Spleen (tissue), 7 donors: ENCODE measurements around the gene AZU1.

ENCODE experiments used
- POLR2A ChIP-seq, 3 donors: fragments of 450-650 bp; IDR thresholded peaks; one replicate each; pipeline ENCODE4 v1.5.1; 2017; ENCODE audit warnings: antibody characterized with exemption in 3 of 3, mild to moderate bottlenecking in 1 of 3
- TF ChIP-seq, protein P1 (sequence below), 11 experiments: fragments of 200-600 bp in 7 of 11; fragments of 450-650 bp in 4 of 11; sonication (generic) in 4 of 11; IDR thresholded peaks in 8 of 11; conservative IDR thresholded peaks in 3 of 11; 1 replicate in 7 of 11; 2 replicates in 4 of 11; pipeline versions ENCODE4 v1.4.0 to v1.8.0; 2016 to 2021; ENCODE audit warnings: antibody characterized with exemption in 11 of 11, inconsistent platforms in 4 of 11, mild to moderate bottlenecking in 1 of 11
- donor health status: DM: no; HTN: no; CAD: no; lungs with moderate emphysema.
- donor health status: DM: no; HTN: no; CAD: no.
- donor health status: DM: no; HTN: no; CAD: no.

DNA sequence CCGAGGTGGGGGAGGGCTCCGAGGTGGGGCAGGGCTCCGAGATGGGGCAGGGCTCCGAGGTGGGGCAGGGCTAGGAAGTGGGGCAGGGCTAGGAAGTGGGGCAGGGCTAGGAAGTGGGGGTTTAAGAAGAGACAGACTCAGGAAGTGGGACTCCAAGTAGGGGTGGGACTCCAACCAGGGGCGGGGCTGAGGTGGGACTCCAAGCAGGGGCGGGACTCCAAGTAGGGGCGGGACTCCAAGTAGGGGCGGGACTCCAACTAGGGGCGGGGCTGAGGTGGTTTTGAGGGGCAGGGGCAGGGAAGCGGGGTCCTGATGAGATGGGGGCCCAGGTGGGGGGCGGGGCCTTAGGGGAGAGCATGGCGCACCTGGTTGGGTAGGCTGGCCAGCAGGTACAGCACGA is 45.4 kb downstream of the AZU1 start:
- TF ChIP-seq POLR2A (IDR thresholded peaks at IDR 0.05) = no peak
- TF ChIP-seq, protein P1, sequence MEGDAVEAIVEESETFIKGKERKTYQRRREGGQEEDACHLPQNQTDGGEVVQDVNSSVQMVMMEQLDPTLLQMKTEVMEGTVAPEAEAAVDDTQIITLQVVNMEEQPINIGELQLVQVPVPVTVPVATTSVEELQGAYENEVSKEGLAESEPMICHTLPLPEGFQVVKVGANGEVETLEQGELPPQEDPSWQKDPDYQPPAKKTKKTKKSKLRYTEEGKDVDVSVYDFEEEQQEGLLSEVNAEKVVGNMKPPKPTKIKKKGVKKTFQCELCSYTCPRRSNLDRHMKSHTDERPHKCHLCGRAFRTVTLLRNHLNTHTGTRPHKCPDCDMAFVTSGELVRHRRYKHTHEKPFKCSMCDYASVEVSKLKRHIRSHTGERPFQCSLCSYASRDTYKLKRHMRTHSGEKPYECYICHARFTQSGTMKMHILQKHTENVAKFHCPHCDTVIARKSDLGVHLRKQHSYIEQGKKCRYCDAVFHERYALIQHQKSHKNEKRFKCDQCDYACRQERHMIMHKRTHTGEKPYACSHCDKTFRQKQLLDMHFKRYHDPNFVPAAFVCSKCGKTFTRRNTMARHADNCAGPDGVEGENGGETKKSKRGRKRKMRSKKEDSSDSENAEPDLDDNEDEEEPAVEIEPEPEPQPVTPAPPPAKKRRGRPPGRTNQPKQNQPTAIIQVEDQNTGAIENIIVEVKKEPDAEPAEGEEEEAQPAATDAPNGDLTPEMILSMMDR (IDR thresholded peaks at IDR 0.05 in 8 of 11, conservative IDR thresholded peaks at IDR 0.05 in 3 of 11) = no peak
